Prostate gland (tissue), 2 donors: ENCODE results near the gene CAMSAP2.

ENCODE experiments used
- CTCF ChIP-seq, 4 experiments: fragments of 200-600 bp in 2 of 4; fragments of 450-650 bp in 2 of 4; sonication (generic) in 2 of 4; IDR thresholded peaks; 1 replicate in 3 of 4; 2 replicates in 1 of 4; pipeline ENCODE4 v1.5.1; 2016 to 2019; ENCODE audit warnings: antibody characterized with exemption in 4 of 4, mild to moderate bottlenecking in 2 of 4, moderate library complexity in 2 of 4
- POLR2A ChIP-seq: fragments of 450-650 bp; IDR thresholded peaks from one replicate; pipeline ENCODE4 v1.6.1; 2016; ENCODE audit warnings: antibody characterized with exemption, mild to moderate bottlenecking

GRCh38 chr1:200885623-200886402, 147.1 kb downstream of the CAMSAP2 start:
- no peak for TF ChIP-seq CTCF (IDR thresholded peaks at IDR 0.05)
- TF ChIP-seq POLR2A: no peak
